T-helper 17 cell (primary cell): Measurements from ENCODE around the gene SLC22A25. TPM values are rescaled to one million over a fixed set of nuclear protein-coding genes. Genes with fewer than 3 reads are reported as not detected.
"Not testable (repeated sequence)": the region's sequence is repeated elsewhere in the genome, so short reads cannot be mapped to it uniquely, and the experiment has no call there.

ENCODE experiments used
- ATAC-seq: fragments of 150-1000 bp; cut with Tn5 transposase; 2 replicates; pipeline ENCODE4 v1.10.0; 2021; ENCODE audit warnings: mild to moderate bottlenecking, moderate library complexity
- DNase-seq, 3 donors: peaks; one replicate each; pipeline versions ENCODE4 v3.0.0 to v3.0.0-alpha.2; 2020 to 2021
- H3K9me3 ChIP-seq: one replicate; pipeline ENCODE4 v1.7.0; 2013; ENCODE audit warnings: low read length, mild to moderate bottlenecking; ENCODE audit not compliant: control insufficient read depth, poor library complexity, severe bottlenecking
- H3K27ac Mint-ChIP-seq: one replicate; pipeline ENCODE4 v1.8.0; 2022; ENCODE audit warnings: mild to moderate bottlenecking, moderate library complexity, mixed read lengths
- H3K27me3 Mint-ChIP-seq: one replicate; pipeline ENCODE4 v1.8.0; 2022; ENCODE audit warnings: mixed read lengths
- H3K36me3 Mint-ChIP-seq: one replicate; pipeline ENCODE4 v1.8.0; 2022; ENCODE audit warnings: low read depth, mixed read lengths
- H3K4me1 Mint-ChIP-seq: one replicate; pipeline ENCODE4 v1.8.0; 2022; ENCODE audit warnings: mild to moderate bottlenecking, mixed read lengths
- H3K4me3 Mint-ChIP-seq: one replicate; pipeline ENCODE4 v1.8.0; 2022; ENCODE audit warnings: mild to moderate bottlenecking, moderate library complexity, mixed read lengths
- total RNA-seq, 4 donors: library from RNA in 2 of 4; stranded (reverse) in 2 of 4; gene quantifications; one replicate each; pipeline ENCODE4 v1.2.3 and lab custom pipeline; 2022 to 2026

Gene SLC22A25
- total RNA-seq, 2 donors from 2014 or later, result not detected

GRCh38 chr11:63246045-63246444 lies 2.6 kb upstream of the SLC22A25 start:
- H3K27ac Mint-ChIP-seq, result no peak overlapping the region

GRCh38 chr11:63244862-63245261 lies 1.5 kb upstream of the SLC22A25 start:
- Mint-ChIP-seq H3K4me3 (no peak overlapping the region), H3K27me3 (peaks cover 60% of the 10 kb centered on the region), H3K27ac (no peak overlapping the region), H3K4me1 (peaks cover 3% of the 10 kb centered on the region), H3K36me3 (no peaks in the 10 kb centered on the region)
- H3K9me3 ChIP-seq, result no peaks in the 10 kb centered on the region
- no peak for DNase-seq
- no peak for ATAC-seq

More at GRCh38 chr11:63246045-63246444, 2.6 kb upstream of the SLC22A25 start:
- no peaks in the 10 kb centered on the region for H3K9me3 ChIP-seq
- Mint-ChIP-seq H3K27me3 (peaks cover 70% of the 10 kb centered on the region), H3K36me3 (no peaks in the 10 kb centered on the region), H3K4me1 (peaks cover 3% of the 10 kb centered on the region), H3K4me3 (no peak overlapping the region)
- no peak for ATAC-seq
- no peak for DNase-seq

GRCh38 chr11:63242089-63242781 lies 1.2 kb downstream of the SLC22A25 start:
- H3K27me3 Mint-ChIP-seq, result peaks cover 52% of the 10 kb centered on the region
- no peaks in the 10 kb centered on the region for H3K36me3 Mint-ChIP-seq
- no peaks in the 10 kb centered on the region for H3K9me3 ChIP-seq
- peaks cover 3% of the 10 kb centered on the region for H3K4me1 Mint-ChIP-seq
- H3K4me3 Mint-ChIP-seq, result no peak overlapping the region
- DNase-seq (no peak), ATAC-seq (no peak)
- no peak overlapping the region for H3K27ac Mint-ChIP-seq

- Mint-ChIP-seq H3K27me3 (peaks cover 39% of the 10 kb centered on the region), H3K27ac (no peak overlapping the region), H3K4me1 (peaks cover 3% of the 10 kb centered on the region), H3K4me3 (no peak overlapping the region), H3K36me3 (peaks cover 2% of the 10 kb centered on the region)
- no peak for ATAC-seq
- no peaks in the 10 kb centered on the region for H3K9me3 ChIP-seq
- DNase-seq, result no peak
Measured at GRCh38 chr11:63240791-63241379, 2.5 kb downstream of the SLC22A25 start.

- ATAC-seq (no peak), DNase-seq (no peak)
- Mint-ChIP-seq H3K27me3 (peaks cover 39% of the 10 kb centered on the region), H3K36me3 (peaks cover 2% of the 10 kb centered on the region), H3K4me1 (peaks cover 3% of the 10 kb centered on the region), H3K4me3 (no peak overlapping the region), H3K27ac (no peak overlapping the region)
- H3K9me3 ChIP-seq, result no peaks in the 10 kb centered on the region
Measured at GRCh38 chr11:63240098-63240497, 3.3 kb downstream of the SLC22A25 start.

- Mint-ChIP-seq H3K36me3 (peaks cover 2% of the 10 kb centered on the region), H3K27ac (no peak overlapping the region)
- ATAC-seq, result no peak
Measured at GRCh38 chr11:63239254-63239653, 4.1 kb downstream of the SLC22A25 start.

GRCh38 chr11:63237413-63237812 lies 6.0 kb downstream of the SLC22A25 start:
- peaks cover 2% of the 10 kb centered on the region for H3K36me3 Mint-ChIP-seq
- H3K27ac Mint-ChIP-seq, result no peak overlapping the region
- ATAC-seq, result no peak
- no peak overlapping the region for H3K4me3 Mint-ChIP-seq
- peaks cover 3% of the 10 kb centered on the region for H3K4me1 Mint-ChIP-seq
- H3K9me3 ChIP-seq, result no peaks in the 10 kb centered on the region
- peaks cover 29% of the 10 kb centered on the region for H3K27me3 Mint-ChIP-seq
- DNase-seq, result no peak

More at GRCh38 chr11:63239254-63239653, 4.1 kb downstream of the SLC22A25 start:
- H3K4me3 Mint-ChIP-seq, result no peak overlapping the region
- no peak for DNase-seq
- H3K4me1 Mint-ChIP-seq, result peaks cover 3% of the 10 kb centered on the region
- H3K9me3 ChIP-seq, result no peaks in the 10 kb centered on the region
- peaks cover 36% of the 10 kb centered on the region for H3K27me3 Mint-ChIP-seq

GRCh38 chr11:63235471-63236461 lies 7.6 kb downstream of the SLC22A25 start:
- not testable (repeated sequence) for H3K27ac Mint-ChIP-seq, DNase-seq, H3K4me1 Mint-ChIP-seq, H3K4me3 Mint-ChIP-seq, H3K9me3 ChIP-seq, ATAC-seq, H3K36me3 Mint-ChIP-seq
- peaks cover 18% of the 10 kb centered on the region for H3K27me3 Mint-ChIP-seq

GRCh38 chr11:63229815-63230214 lies 13.6 kb downstream of the SLC22A25 start:
- no peak overlapping the region for H3K4me3 Mint-ChIP-seq
- no peak overlapping the region for H3K27ac Mint-ChIP-seq
- H3K36me3 Mint-ChIP-seq, result peaks cover 5% of the 10 kb centered on the region
- no peaks in the 10 kb centered on the region for H3K9me3 ChIP-seq
- DNase-seq (no peak), ATAC-seq (no peak)
- peaks cover 54% of the 10 kb centered on the region for H3K27me3 Mint-ChIP-seq
- no peaks in the 10 kb centered on the region for H3K4me1 Mint-ChIP-seq

- Mint-ChIP-seq H3K27me3 (peaks cover 67% of the 10 kb centered on the region), H3K27ac (no peak overlapping the region), H3K36me3 (peaks cover 6% of the 10 kb centered on the region)
Measured at GRCh38 chr11:63227521-63228107, 15.8 kb downstream of the SLC22A25 start.

GRCh38 chr11:63226488-63227114 lies 16.8 kb downstream of the SLC22A25 start:
- ATAC-seq (no peak), DNase-seq (no peak)
- Mint-ChIP-seq H3K27me3 (peaks cover 69% of the 10 kb centered on the region), H3K36me3 (peaks cover 6% of the 10 kb centered on the region), H3K4me3 (no peak overlapping the region), H3K4me1 (no peaks in the 10 kb centered on the region), H3K27ac (no peak overlapping the region)
- H3K9me3 ChIP-seq, result no peaks in the 10 kb centered on the region

More at GRCh38 chr11:63227521-63228107, 15.8 kb downstream of the SLC22A25 start:
- no peak for ATAC-seq
- Mint-ChIP-seq H3K4me3 (no peak overlapping the region), H3K4me1 (no peaks in the 10 kb centered on the region)
- H3K9me3 ChIP-seq, result no peaks in the 10 kb centered on the region
- no peak for DNase-seq

GRCh38 chr11:63214093-63214492 lies 29.3 kb downstream of the SLC22A25 start:
- ATAC-seq (no peak), DNase-seq (no peak)
- H3K9me3 ChIP-seq, result no peaks in the 10 kb centered on the region
- H3K36me3 Mint-ChIP-seq, result peaks cover 2% of the 10 kb centered on the region
- H3K4me1 Mint-ChIP-seq, result no peaks in the 10 kb centered on the region
- H3K4me3 Mint-ChIP-seq, result no peak overlapping the region
- H3K27me3 Mint-ChIP-seq, result peaks cover 58% of the 10 kb centered on the region
- H3K27ac Mint-ChIP-seq, result no peak overlapping the region
